Measurements from ENCODE around the gene ZNF540. TPM values are rescaled to one million over a fixed set of nuclear protein-coding genes. Genes with fewer than 3 reads are reported as not detected.

Gene ZNF540
- total and polyA plus RNA-seq, 2 donors from 2014 or later = 5.4 to 8.4 TPM

GRCh38 chr19:37583340-37583739, 11.3 kb upstream of the ZNF540 start:
- DNase-seq = no peak
- intact Hi-C loops (cut with DNase I) = no loop called here
- H3K4me3 ChIP-seq (ENCODE audit: low read length in 3 of 3) = peak overlapping the region in 1 of 3 donors; percentile 9
- H3K9ac ChIP-seq (ENCODE audit: low read length in 3 of 3) = no peak overlapping the region
- FAIRE-seq = no peak
- H3K4me1 ChIP-seq (ENCODE audit: control insufficient read depth in 2 of 3, insufficient read depth in 2 of 3, low read depth in 1 of 3, low read length in 3 of 3) = no peaks in the 10 kb centered on the region
- H3K9me3 ChIP-seq (ENCODE audit: control insufficient read depth in 2 of 3, insufficient read depth in 1 of 3, low read length in 3 of 3) = peaks cover 12 to 68% (median 30%) of the 10 kb centered on the region in 3 donors
- no peak overlapping the region for H3K27ac ChIP-seq (ENCODE audit: low read depth in 2 of 2, low read length in 2 of 2)
- no peak for TF ChIP-seq CTCF (IDR thresholded peaks at IDR 0.05; ENCODE audit: borderline replicate concordance, extremely low read depth, insufficient read depth)
- peaks cover 22 to 68% (median 32%) of the 10 kb centered on the region in 3 donors for H3K36me3 ChIP-seq (ENCODE audit: control insufficient read depth in 2 of 3, insufficient read depth in 3 of 3, low read length in 3 of 3)
- no peaks in the 10 kb centered on the region for H3K27me3 ChIP-seq (ENCODE audit: control insufficient read depth, insufficient read depth, low read length)

- Histone ChIP-seq H3K9ac (ENCODE audit: low read length in 3 of 3) (peak overlapping the region; percentile 86 to 97 (median 94)), H3K27me3 (ENCODE audit: control insufficient read depth, insufficient read depth, low read length) (no peaks in the 10 kb centered on the region), H3K36me3 (ENCODE audit: control insufficient read depth in 2 of 3, insufficient read depth in 3 of 3, low read length in 3 of 3) (peaks cover 0 to 7% (median 4%) of the 10 kb centered on the region in 3 donors), H3K4me1 (ENCODE audit: control insufficient read depth in 2 of 3, insufficient read depth in 2 of 3, low read depth in 1 of 3, low read length in 3 of 3) (peaks cover 0 to 4% (median 0%) of the 10 kb centered on the region in 3 donors), H3K4me3 (ENCODE audit: low read length in 3 of 3) (peak overlapping the region; percentile 93 to 99 (median 96)), H3K27ac (ENCODE audit: low read depth in 2 of 2, low read length in 2 of 2) (peak overlapping the region; percentile 93 to 94), H3K9me3 (ENCODE audit: control insufficient read depth in 2 of 3, insufficient read depth in 1 of 3, low read length in 3 of 3) (no peaks in the 10 kb centered on the region)
- intact Hi-C loops (cut with DNase I) = no loop called here
- DNase-seq (no peak), FAIRE-seq (no peak)
- TF ChIP-seq CTCF (IDR thresholded peaks at IDR 0.05; ENCODE audit: borderline replicate concordance, extremely low read depth, insufficient read depth) = no peak
Measured at GRCh38 chr19:37593996-37594303, 726 bp upstream of the ZNF540 start.

GRCh38 chr19:37594982-37595382, 306 bp downstream of the ZNF540 start:
- Histone ChIP-seq H3K4me3 (ENCODE audit: low read length in 3 of 3) (peak overlapping the region; percentile 93 to 99 (median 96)), H3K9ac (ENCODE audit: low read length in 3 of 3) (peak overlapping the region; percentile 80 to 97 (median 94)), H3K9me3 (ENCODE audit: control insufficient read depth in 2 of 3, insufficient read depth in 1 of 3, low read length in 3 of 3) (no peaks in the 10 kb centered on the region), H3K27me3 (ENCODE audit: control insufficient read depth, insufficient read depth, low read length) (no peaks in the 10 kb centered on the region), H3K4me1 (ENCODE audit: control insufficient read depth in 2 of 3, insufficient read depth in 2 of 3, low read depth in 1 of 3, low read length in 3 of 3) (peaks cover 0 to 4% (median 0%) of the 10 kb centered on the region in 3 donors), H3K36me3 (ENCODE audit: control insufficient read depth in 2 of 3, insufficient read depth in 3 of 3, low read length in 3 of 3) (peaks cover 0 to 16% (median 4%) of the 10 kb centered on the region in 3 donors), H3K27ac (ENCODE audit: low read depth in 2 of 2, low read length in 2 of 2) (peak overlapping the region; percentile 93 to 94)
- no peak for TF ChIP-seq CTCF (IDR thresholded peaks at IDR 0.05; ENCODE audit: borderline replicate concordance, extremely low read depth, insufficient read depth)
- intact Hi-C loops (cut with DNase I) = no loop called here
- FAIRE-seq = no peak
- peak in 3 of 5 donors; percentile 76 to 89 (median 80) for DNase-seq
